Esophagus mucosa (tissue), 1 donor: ENCODE data around the gene PODNL1. TPM values are rescaled to one million over a fixed set of nuclear protein-coding genes. Genes with fewer than 3 reads are reported as not detected.
A peak's percentile ranks its signal among the peaks of the same experiment; 100 is the strongest.

Experiments used
- ATAC-seq: fragments of 200-7000 bp; cut with Tn5 transposase; one replicate; pipeline ENCODE4 v1.9.1; 2020
- total RNA-seq: library from RNA; stranded (reverse); gene quantifications from one replicate; pipeline ENCODE4 v1.2.4, GENCODE V29; 2023
- donor health status: DM: yes; HTN: yes; CAD: no.

The PODNL1 gene
- total RNA-seq, 1 donor from 2014 or later = 8.5 TPM

DNA sequence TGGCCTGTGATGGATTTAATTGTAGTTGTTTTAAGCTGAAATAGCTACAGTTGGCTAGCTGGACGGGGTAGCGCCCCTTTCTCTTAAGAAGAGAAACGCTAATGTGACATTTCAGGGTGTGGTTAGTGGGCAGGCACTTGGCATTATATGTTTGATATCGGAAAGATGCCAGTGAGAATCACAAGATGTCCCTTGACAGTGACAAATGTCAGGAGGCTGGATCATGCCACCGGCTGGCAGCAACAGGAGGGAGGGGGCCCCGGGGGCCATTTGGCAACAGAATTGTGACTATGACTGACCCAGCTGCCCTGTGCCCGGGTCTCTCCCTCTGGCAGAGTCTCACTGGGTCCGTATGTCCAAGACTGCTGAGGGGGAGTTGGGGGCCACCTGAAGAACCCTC lies 18.8 kb upstream of the PODNL1 start:
- no peak for ATAC-seq

DNA sequence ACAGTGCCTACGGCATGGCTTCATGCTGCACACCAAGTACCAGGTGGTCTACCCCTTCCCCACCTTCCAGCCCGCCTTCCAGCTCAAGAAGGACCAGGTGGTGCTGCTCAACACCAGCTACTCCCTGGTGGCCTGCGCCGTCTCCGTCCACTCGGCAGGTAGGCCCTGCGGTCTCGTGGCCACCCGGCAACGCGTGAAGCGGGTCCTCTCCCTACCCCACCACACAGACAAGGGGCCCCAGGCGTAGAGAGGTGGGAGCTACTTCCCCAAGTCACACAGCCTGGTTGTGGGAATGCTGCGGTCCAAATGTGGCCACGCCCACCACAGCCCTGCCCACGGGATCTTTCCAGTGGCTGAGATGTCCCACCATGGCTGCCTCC lies 18.1 kb upstream of the PODNL1 start:
- no peak for ATAC-seq

DNA sequence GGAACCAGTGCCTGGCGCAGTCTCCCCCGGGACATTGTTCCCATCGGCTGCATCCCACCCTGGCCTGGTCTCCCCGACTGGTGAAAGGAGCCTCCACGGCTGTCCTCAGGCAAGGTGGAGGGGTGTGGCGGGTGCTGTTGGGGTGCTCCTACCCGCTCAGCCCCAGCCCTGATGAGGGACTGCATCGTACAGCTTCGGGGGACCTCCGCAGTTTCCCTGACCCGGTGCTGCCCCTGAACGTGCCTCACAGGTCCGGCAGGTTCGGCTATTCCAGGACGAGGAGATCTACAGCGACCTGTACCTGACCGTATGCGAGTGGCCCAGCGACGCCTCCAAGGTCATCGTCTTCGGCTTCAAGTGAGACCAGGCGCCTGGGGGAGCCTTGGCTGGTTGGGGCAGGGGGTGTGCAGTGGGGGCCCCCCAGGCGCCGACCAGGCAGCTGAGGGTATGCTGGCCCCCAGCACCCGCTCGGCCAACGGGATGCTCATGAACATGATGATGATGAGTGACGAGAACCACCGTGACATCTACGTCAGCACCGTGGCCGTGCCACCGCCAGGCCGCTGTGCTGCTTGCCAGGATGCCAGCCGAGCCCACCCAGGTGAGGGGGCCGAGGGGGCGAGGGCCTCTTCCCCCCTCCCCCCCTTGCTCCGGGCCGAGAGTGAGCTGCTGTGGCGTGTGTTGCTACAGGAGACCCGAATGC lies 17.6 kb upstream of the PODNL1 start:
- no peak for ATAC-seq

DNA sequence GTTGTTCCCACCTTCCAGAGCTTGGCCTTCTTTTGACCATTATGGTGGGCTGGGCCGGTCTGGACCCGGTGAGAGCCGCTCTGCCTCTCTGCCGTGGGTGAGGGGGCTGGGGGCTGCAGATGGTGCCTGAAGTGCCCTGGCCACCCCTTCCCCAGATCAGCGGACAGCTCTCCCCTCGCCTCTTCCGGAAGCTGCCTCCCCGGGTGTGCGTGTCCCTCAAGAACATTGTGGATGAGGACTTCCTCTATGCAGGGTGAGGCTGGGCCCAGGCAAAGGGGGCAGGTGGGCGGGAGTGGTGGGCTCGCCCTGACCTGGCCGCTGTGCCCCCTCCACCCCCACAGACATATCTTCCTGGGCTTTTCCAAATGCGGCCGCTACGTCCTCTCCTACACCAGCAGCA lies 16.0 kb upstream of the PODNL1 start:
- no peak for ATAC-seq

DNA sequence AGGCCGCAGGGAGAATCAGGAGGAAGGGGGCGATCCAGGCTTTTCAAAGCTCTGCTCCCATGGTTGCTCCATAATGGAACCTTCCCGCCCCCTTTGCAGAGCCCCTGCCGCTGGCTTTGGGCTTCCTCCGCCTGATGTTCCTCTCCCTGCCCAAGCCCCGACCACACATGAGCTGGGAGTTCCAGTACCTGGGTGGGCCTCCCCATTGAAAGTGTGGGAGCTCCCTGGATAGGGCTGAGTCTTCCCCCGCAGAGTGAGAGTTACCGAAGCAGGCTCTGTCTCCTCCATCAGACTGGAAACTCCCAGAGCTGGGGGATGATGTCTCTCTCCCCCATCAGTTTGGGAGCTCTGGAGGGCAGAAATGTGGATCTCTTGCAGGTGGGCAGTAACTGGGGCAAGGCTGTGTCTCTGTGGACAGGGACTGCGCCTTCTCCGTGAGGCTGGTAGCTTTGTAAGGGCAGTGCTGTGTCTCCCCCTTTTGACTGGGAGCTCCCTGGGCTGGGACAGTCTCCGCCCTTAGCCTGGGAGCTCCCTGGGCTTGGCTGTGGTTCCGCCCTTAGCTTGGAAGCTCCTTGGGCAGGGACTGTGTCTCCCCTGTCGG lies 14.8 kb upstream of the PODNL1 start:
- peak; percentile 61 for ATAC-seq

DNA sequence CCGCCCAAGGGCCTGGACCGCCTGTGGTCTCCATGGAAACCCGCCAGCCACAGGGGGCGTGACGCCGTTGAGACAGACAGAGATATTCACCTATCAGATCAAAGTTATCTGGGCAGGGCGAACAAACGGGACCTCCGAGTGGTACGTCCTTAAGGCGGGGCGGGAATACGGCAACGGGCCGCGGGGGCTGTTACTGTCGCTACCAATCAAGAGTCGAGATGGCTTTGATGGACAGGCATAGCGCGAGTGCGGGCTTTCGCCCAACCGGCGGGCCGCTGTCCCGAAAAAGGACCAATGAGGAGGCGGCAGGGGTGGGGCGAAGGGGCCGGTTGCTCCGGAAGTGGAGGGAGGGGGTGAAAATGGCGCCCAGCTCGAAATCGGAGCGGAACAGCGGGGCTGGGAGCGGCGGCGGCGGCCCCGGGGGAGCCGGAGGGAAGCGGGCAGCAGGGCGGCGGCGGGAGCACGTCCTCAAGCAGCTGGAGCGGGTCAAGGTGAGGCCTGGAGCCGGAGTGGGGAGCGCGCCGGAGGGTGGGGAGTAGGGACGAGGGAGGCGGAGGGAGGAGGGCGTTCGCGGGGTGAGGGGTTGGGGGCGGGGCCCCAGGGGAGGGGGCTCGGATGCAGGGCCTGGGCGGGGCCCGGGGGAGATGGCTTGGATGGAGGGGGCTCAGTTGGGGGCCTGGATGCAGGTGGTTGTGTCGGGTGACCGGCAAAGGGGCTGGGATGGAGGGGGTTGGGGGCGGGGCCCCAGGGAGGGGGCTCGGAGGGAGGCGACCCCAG lies 14.1 kb upstream of the PODNL1 start, which contains the start of gene DCAF15:
DCAF15 (plus strand) TSS at position 356 of the 777 bp plus-strand sequence; CDS start at position 360, 4 bp downstream.
- peak; percentile 98 for ATAC-seq

DNA sequence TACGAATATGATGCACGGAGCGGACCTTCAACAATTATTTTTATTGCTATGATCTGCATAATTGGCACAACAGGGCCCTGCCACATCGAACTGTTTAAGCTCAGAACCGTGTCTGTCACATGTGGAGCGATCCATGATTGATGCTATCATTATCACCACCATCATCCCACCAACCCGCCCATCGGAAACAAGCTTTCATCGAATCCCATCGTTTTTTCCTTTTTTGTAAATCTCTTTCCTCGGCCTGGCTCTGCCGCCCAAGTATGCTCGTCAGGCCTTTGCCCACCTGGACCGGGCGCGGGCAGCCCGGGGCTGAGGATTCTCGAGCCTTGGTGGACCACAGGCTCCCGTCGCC lies 13.6 kb upstream of the PODNL1 start:
- no peak for ATAC-seq

DNA sequence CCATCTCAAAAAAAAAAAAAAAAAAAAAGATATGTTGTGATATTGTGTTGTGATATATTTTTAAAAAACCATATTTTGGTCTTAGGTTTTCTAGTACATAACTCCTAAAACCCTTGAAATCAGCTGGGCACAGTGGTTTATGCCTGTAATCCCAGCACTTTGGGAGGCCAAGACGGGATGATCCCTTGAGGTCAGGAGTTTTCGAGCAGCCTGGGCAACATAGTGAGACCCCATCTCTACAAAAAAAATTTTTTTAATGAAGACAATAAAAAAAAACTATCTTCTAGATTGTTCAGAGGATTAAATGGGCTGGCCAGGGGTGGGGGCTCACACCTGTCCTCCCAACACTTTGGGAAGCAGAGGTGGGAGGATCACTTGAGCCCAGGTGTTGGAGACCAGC lies 12.8 kb upstream of the PODNL1 start:
- no peak for ATAC-seq

DNA sequence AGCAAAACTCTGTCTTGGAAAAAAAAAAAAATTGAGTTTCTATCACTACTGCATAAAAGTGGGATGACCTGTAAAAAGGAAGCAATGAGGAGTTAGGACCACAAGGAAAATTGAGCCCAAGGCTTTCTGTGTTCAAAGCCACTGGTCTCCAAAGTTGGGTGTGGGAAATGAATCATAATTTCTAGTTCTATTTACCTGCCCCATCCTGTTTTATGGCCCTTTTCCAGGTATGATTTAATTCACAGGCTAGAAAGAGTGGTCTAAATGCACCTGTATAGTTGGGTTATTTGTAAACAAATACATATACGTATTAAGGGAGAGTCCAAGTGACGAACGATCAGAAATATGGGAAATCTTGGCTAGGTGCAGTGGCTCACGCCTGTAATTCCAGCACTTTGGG lies 8.2 kb upstream of the PODNL1 start:
- peak; percentile 60 for ATAC-seq

DNA sequence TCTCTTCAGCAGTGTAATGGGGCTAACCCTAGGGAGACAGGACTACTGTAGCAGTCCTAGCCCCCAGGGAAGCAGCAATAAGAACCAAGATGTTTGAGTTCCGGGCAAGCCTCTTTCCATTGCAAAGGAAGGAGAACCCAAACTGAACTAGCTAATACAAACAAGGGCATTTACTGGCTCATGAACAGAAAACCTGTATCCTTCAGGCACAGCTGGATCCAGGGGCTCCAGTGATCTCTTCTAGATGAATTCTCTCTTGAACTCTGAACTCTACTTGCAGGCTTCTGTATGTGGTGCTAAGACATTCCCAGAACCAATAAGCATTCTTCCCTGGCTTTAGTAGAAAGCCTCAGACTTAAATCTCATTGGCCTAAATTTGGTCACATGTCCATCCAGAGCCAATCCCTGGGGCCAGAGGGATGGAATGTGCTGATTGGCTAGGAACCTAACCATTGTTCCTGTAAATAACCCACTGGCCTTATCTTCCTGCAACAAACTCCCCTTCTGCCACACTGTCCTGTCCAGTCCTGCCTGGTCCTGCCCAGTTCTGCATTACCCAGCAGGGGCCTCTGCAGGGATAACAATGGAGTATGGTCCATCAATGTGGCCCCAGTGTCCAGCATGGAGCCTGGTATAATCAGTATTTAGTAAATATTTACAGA lies 3.9 kb upstream of the PODNL1 start:
- ATAC-seq = no peak

DNA sequence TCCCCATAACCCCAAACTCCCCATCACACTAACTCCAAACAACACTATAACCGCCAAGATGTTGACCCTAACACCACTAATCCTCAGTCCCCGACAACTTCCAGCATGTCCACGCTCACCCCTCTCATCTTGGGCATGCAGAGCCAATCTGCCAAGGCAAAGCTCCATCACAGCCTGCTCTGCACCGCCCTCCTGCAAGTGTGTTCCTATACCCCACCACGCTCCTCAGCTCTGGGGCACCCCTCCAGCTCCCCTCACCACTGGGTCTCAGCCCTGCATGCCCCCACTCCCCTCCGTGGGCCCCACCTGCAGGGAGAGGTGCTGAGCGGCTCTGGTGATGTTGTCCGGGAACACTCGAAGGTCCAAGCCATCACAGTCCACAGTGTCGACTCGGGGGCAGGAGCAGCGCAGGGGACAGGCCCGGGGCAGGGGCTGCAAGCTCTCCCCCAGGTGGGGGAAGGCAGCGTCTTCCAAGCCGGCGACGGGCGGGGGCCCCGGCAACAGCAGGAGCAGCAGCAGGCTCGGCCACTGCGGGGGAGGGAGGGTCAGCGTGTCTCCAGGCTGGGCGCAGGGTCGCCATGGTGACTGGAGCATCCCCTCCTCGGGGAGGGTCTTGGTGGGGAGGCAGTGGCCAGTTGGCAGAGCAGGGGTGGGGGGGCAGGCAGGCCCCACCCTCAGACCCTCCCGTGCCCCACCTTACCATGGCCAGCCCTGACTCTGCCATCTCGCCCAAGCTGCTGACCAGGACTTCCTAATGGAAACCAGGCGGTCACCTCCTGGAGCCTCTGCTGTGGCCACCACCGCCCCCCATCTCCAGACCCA lies 527 bp downstream of the PODNL1 start:
- ATAC-seq = no peak

DNA sequence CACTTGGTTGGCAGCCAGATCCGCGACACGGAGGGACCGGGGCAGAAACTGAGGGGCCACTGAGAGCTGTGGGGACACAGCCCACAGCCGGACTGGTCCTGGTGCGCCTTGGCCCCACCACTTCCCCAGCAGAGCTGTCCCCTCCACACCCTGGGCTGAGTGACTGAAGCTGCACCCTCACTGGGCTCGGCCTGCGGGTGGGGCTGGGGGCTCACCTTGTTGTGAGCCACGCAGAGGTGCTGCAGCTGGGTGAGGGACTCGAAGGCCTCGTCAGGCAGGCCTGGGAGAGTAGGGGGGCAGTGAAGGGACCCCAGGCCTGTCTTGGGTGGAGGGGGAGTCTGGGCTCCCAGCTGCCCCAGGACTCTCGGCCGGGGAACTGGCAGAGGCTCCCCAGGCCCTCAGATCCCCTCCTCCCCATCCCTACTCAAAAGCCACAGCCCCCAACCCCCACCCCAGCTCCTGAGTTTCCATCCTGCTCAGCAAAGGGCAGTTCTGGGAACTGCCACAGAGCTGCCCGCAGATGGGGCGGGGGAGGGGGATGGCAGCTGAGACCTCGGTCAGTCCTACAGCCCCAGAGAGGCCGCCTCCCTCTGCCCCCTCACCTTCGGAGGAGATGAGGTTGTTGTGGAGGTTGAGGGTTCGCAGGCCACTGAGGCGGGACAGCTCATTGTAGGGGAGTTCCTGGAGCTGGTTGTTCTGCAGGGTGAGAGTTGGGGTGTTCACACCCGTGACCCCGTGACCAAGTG lies 2.3 kb downstream of the PODNL1 start:
- ATAC-seq = no peak

DNA sequence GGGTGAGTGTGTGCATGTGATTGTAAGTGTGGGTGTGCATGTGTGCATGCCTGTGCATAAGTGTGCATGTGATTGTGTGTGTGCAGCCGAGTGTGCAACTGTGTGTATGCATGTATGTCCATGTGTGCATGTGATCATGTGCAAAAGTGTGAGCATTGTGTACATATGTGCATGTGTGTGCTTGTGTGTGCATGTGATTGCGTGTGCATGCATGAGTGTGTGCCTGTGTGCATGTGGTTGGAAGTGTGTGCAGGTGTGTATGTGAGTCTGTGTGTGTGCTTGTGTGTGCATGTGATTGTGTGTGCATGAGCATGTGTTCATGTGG lies 3.5 kb downstream of the PODNL1 start:
- no peak for ATAC-seq

DNA sequence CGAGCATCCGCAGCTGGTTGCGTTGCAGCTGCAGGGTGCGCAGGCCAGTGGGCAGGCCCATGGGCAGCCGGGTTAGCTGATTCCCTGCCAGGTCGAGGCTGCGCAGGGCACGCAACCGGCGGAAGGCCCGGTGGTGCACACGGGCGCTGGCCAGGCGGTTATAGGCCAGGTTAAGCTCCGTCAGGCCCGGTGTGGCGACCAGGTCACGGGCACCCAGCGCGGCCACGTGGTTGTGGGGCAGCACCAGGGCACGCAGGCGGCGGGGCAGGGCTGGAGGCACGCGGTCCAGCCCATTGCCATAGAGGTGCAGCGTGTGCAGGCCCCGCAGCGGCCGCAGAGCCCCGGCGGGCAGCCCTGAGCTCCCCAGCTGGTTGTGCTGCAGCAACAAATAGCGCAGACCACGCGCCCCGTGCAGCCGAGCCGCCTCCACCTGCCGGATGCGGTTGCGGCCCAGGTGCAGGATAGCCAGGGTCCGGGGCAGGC lies 5.3 kb downstream of the PODNL1 start:
- no peak for ATAC-seq

DNA sequence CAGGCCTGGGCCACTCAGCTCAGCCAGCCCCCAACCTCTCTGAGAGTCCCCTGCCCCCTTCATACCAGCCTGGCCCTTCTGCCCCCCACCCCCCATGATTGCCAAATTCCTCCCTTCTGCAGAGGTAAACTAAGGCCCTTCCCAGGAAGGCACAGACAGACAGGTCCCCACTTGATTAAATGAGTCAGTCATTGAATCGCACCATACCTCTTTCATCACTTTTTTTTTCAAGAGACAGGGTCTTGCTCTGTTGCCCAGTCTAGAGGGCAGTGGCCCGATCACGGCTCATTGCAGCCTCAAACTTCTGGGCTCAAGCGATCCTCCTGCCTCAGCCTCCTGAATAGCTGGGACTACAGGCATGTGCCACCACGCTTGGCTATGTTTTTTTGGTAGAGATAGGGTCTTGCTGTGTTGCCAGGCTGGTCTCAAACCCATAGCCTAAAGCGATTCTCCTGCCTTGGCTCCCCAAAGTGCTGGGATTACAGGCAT lies 6.0 kb downstream of the PODNL1 start:
- no peak for ATAC-seq

DNA sequence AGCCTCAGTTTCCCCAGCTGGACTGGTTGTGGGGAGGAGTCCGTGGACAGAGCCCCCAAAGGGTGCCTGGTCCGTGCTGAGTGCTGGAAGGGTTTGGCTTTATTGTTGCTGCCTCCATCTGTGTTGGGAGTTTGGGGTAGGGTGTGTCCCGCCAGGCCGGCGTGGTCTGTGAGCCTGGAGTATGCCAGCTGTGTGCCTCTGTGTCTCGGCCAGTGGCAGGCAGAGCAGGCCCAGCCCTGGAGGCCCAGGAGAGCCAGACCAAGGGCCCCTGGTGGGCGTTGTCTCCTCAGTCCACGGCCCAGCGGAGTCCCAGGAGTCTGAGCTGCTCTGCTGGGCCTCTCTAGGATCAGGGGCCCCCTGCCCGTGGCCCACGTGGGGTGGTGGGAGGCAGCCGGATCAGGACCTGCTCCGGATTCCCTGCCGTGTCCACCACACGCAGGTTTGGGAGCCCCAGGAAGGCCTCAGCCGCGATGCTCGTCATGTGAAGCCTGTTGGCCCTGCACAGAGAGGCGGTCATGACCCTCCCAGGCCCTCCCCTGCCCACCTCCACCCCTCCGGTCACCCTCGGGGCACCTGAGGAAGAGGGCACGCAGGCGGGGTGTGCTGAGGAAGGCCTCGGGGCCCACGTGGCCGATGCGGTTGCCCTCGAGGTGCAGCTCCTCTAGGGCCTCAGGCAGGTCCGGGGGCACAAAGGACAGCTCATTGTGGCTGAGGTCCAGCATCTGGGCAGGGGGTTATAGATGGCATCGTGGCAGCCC lies 6.6 kb downstream of the PODNL1 start:
- ATAC-seq = no peak

DNA sequence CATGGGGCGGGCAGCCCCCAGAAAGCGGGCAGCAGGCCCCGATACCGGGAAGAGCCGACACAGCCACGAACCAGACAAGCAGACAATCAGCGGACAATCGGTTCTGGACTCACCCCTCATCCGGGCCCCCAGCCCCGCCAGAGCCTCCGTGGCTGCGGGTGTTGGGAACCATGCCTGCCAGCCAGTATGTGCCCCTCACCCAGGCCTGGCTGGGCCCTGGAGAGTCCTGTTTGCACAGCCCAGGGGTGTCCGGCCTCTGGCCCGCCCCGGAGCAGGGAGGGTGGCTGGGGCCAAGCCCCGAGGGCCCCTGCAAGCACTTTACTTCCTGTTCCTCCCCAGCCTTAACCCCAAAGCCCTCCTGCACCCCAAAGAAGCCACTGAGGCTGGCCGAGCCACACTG lies 7.8 kb downstream of the PODNL1 start:
- peak; percentile 10 for ATAC-seq

DNA sequence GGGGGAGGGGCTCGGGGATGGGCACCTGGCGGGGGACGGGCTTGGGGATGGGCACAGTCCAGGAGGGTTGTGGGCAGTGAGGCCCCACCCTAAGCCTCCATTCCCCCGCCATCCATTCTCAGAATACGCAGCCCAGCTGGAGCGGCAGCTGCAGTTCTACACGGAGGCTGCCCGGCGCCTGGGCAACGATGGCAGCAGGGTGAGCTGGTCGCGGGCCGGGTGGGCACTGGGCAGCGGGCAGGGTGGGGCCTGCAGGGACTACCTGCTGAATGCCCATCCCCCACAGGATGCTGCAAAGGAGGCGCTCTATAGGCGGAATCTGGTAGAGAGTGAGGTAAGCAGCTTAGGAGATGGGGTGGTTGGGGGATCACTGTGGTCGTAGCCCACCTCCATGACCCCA lies 8.3 kb downstream of the PODNL1 start:
- no peak for ATAC-seq

DNA sequence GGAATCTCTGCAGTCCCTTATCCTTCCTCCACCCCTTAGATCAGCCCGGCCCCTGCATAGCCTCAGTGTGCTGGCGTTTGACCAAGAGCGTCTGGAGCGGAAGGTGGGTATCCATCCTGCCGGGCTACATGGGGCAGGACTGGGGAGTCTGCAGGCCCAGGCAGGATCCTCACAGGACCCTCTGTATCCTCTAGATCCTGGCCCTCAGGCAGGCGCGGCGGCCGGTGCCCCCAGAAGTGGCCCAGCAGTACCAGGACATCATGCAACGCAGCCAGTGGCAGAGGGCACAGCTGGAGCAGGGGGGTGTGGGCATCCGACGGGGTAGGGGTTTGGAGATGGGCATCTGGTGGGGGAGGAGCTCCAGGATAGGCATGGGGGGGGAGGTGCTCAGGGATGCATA lies 8.9 kb downstream of the PODNL1 start:
- no peak for ATAC-seq

DNA sequence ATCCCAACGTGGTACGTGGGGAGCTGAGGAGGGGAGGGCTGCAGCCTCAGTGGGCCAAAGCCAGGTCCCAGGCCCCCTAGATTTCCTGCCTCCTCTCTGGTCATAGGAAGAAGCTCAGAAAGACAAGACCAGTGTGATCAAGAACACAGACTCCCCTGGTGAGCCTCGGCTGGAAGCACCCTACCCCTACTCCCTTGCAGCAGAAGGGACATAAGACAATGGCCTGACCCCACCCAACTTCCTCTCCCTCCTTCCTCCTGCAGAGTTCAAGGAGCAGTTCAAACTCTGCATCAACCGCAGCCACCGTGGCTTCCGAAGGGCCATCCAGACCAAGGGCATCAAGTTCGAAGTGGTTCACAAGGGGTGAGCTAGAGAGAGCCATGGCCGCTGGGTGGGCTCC lies 11.5 kb downstream of the PODNL1 start:
- ATAC-seq = no peak

DNA sequence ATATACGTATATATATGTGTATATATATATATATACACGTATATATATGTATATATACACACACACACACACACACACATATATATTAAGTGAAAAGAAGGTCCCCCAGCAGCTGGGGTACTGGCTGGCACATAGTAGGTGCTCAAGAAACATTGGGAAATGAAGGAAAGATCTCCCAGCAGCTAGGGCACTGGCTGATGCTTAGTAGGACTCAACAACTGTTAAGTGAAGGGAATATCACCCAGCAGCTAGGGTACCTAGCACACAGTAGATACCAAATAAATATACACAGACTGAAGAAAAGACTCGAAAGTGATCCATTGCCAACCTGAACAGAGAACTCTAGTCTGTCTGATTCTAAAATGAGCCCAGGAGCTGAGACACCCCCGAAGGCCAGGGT lies 12.2 kb downstream of the PODNL1 start:
- no peak for ATAC-seq
